ENCODE measurements around the gene TBCCD1.

TBCCD1 gene

GRCh38 chr3:186608624-186609215 lies 41.6 kb upstream of the TBCCD1 start:
- H3K27ac ChIP-seq (ENCODE audit: low read length, poor library complexity, severe bottlenecking): no peak overlapping the region
- no peak overlapping the region for H4K8ac ChIP-seq (ENCODE audit: low read length)
- WGBS: 76% methylated on average over 2 of the region's 2 CpGs
- H3K79me1 ChIP-seq (replicated peaks; ENCODE audit: low read length, poor library complexity, severe bottlenecking): no peaks in the 10 kb centered on the region
- peaks cover 24 to 37% of the 10 kb centered on the region in 2 experiments for H3K27me3 ChIP-seq (ENCODE audit: control insufficient read depth in 1 of 2, insufficient read depth in 1 of 2, low read length in 2 of 2)
- no peaks in the 10 kb centered on the region for H3K36me3 ChIP-seq (ENCODE audit: control insufficient read depth in 1 of 2, insufficient read depth in 2 of 2, low read depth in 1 of 2, low read length in 2 of 2)
- H3K4me3 ChIP-seq (ENCODE audit: insufficient read depth in 1 of 2, low read depth in 1 of 2, low read length in 2 of 2): no peak overlapping the region
- H3K14ac ChIP-seq (ENCODE audit: low read length in 2 of 2): no peak overlapping the region
- no peak overlapping the region for H2BK15ac ChIP-seq (ENCODE audit: low read depth, poor library complexity, severe bottlenecking)
- H2BK12ac ChIP-seq (ENCODE audit: low read length in 2 of 2): no peak overlapping the region
- no peak overlapping the region for H3K4ac ChIP-seq (ENCODE audit: low read depth in 1 of 2, low read length in 2 of 2)
- H3K9ac ChIP-seq (ENCODE audit: low read length): no peak overlapping the region
- DNase-seq: no peak
- no peak overlapping the region for H3K18ac ChIP-seq (ENCODE audit: low read depth in 1 of 2, low read length in 2 of 2)
- no peak overlapping the region for H2AFZ ChIP-seq (ENCODE audit: low read depth, low read length)
- no peak overlapping the region for H2AK5ac ChIP-seq (ENCODE audit: low read length, severe bottlenecking)
- no peak overlapping the region for H3K4me2 ChIP-seq (ENCODE audit: low read length, poor library complexity, severe bottlenecking)
- H3K23ac ChIP-seq (ENCODE audit: low read length in 2 of 2): no peak overlapping the region
- no peaks in the 10 kb centered on the region for H3K9me3 ChIP-seq (ENCODE audit: control insufficient read depth, low read length)
- H3K4me1 ChIP-seq (ENCODE audit: control insufficient read depth, insufficient read depth, low read depth, low read length): no peaks in the 10 kb centered on the region
- no peak overlapping the region for H2BK5ac ChIP-seq (ENCODE audit: low read depth, low read length, poor library complexity, severe bottlenecking)
- no peak overlapping the region for H2BK120ac ChIP-seq (ENCODE audit: low read depth, low read length)
- H4K91ac ChIP-seq (ENCODE audit: low read length): no peak overlapping the region

- no peak overlapping the region for H3K4ac ChIP-seq (ENCODE audit: low read depth in 1 of 2, low read length in 2 of 2)
- H3K4me2 ChIP-seq (ENCODE audit: low read length, poor library complexity, severe bottlenecking): no peak overlapping the region
- no peak overlapping the region for H2BK12ac ChIP-seq (ENCODE audit: low read length in 2 of 2)
- no peak overlapping the region for H2AFZ ChIP-seq (ENCODE audit: low read depth, low read length)
- H3K14ac ChIP-seq (ENCODE audit: low read length in 2 of 2): no peak overlapping the region
- no peak overlapping the region for H3K18ac ChIP-seq (ENCODE audit: low read depth in 1 of 2, low read length in 2 of 2)
- H2BK5ac ChIP-seq (ENCODE audit: low read depth, low read length, poor library complexity, severe bottlenecking): no peak overlapping the region
- H3K4me3 ChIP-seq (ENCODE audit: insufficient read depth in 1 of 2, low read depth in 1 of 2, low read length in 2 of 2): no peak overlapping the region
- H2AK5ac ChIP-seq (ENCODE audit: low read length, severe bottlenecking): no peak overlapping the region
- H3K79me1 ChIP-seq (replicated peaks; ENCODE audit: low read length, poor library complexity, severe bottlenecking): no peaks in the 10 kb centered on the region
- no peaks in the 10 kb centered on the region for H3K36me3 ChIP-seq (ENCODE audit: control insufficient read depth in 1 of 2, insufficient read depth in 2 of 2, low read depth in 1 of 2, low read length in 2 of 2)
- no peak overlapping the region for H4K91ac ChIP-seq (ENCODE audit: low read length)
- H3K27ac ChIP-seq (ENCODE audit: low read length, poor library complexity, severe bottlenecking): no peak overlapping the region
- no peak overlapping the region for H4K8ac ChIP-seq (ENCODE audit: low read length)
- no peak overlapping the region for H3K23ac ChIP-seq (ENCODE audit: low read length in 2 of 2)
- H2BK120ac ChIP-seq (ENCODE audit: low read depth, low read length): no peak overlapping the region
- peaks cover 5 to 31% of the 10 kb centered on the region in 2 experiments for H3K27me3 ChIP-seq (ENCODE audit: control insufficient read depth in 1 of 2, insufficient read depth in 1 of 2, low read length in 2 of 2)
- no peaks in the 10 kb centered on the region for H3K9me3 ChIP-seq (ENCODE audit: control insufficient read depth, low read length)
- H3K4me1 ChIP-seq (ENCODE audit: control insufficient read depth, insufficient read depth, low read depth, low read length): no peaks in the 10 kb centered on the region
- H3K9ac ChIP-seq (ENCODE audit: low read length): no peak overlapping the region
- 94% methylated on average over 4 of the region's 5 CpGs for WGBS
- DNase-seq: no peak
- H2BK15ac ChIP-seq (ENCODE audit: low read depth, poor library complexity, severe bottlenecking): no peak overlapping the region
Measured at GRCh38 chr3:186605561-186606545, 38.7 kb upstream of the TBCCD1 start.

GRCh38 chr3:186605078-186605477 lies 37.9 kb upstream of the TBCCD1 start:
- DNase-seq: no peak
- Histone ChIP-seq H4K91ac (ENCODE audit: low read length) (no peak overlapping the region), H3K4me1 (ENCODE audit: control insufficient read depth, insufficient read depth, low read depth, low read length) (no peaks in the 10 kb centered on the region), H2AFZ (ENCODE audit: low read depth, low read length) (no peak overlapping the region), H3K23ac (ENCODE audit: low read length in 2 of 2) (no peak overlapping the region), H3K14ac (ENCODE audit: low read length in 2 of 2) (no peak overlapping the region), H3K18ac (ENCODE audit: low read depth in 1 of 2, low read length in 2 of 2) (no peak overlapping the region), H3K79me1 (replicated peaks; ENCODE audit: low read length, poor library complexity, severe bottlenecking) (no peaks in the 10 kb centered on the region), H3K4me3 (ENCODE audit: insufficient read depth in 1 of 2, low read depth in 1 of 2, low read length in 2 of 2) (no peak overlapping the region), H2BK120ac (ENCODE audit: low read depth, low read length) (no peak overlapping the region), H3K4ac (ENCODE audit: low read depth in 1 of 2, low read length in 2 of 2) (no peak overlapping the region), H2AK5ac (ENCODE audit: low read length, severe bottlenecking) (no peak overlapping the region), H4K8ac (ENCODE audit: low read length) (no peak overlapping the region), H2BK5ac (ENCODE audit: low read depth, low read length, poor library complexity, severe bottlenecking) (no peak overlapping the region), H2BK12ac (ENCODE audit: low read length in 2 of 2) (no peak overlapping the region), H3K9ac (ENCODE audit: low read length) (no peak overlapping the region), H3K27ac (ENCODE audit: low read length, poor library complexity, severe bottlenecking) (no peak overlapping the region), H3K4me2 (ENCODE audit: low read length, poor library complexity, severe bottlenecking) (no peak overlapping the region), H3K27me3 (ENCODE audit: control insufficient read depth in 1 of 2, insufficient read depth in 1 of 2, low read length in 2 of 2) (peaks cover 5 to 31% of the 10 kb centered on the region in 2 experiments), H2BK15ac (ENCODE audit: low read depth, poor library complexity, severe bottlenecking) (no peak overlapping the region), H3K36me3 (ENCODE audit: control insufficient read depth in 1 of 2, insufficient read depth in 2 of 2, low read depth in 1 of 2, low read length in 2 of 2) (no peaks in the 10 kb centered on the region), H3K9me3 (ENCODE audit: control insufficient read depth, low read length) (no peaks in the 10 kb centered on the region)

- Histone ChIP-seq H3K23ac (ENCODE audit: low read length in 2 of 2) (no peak overlapping the region), H2BK12ac (ENCODE audit: low read length in 2 of 2) (no peak overlapping the region), H2BK5ac (ENCODE audit: low read depth, low read length, poor library complexity, severe bottlenecking) (no peak overlapping the region), H3K4ac (ENCODE audit: low read depth in 1 of 2, low read length in 2 of 2) (no peak overlapping the region), H3K27me3 (ENCODE audit: control insufficient read depth in 1 of 2, insufficient read depth in 1 of 2, low read length in 2 of 2) (peaks cover 5 to 31% of the 10 kb centered on the region in 2 experiments), H2BK120ac (ENCODE audit: low read depth, low read length) (no peak overlapping the region), H4K8ac (ENCODE audit: low read length) (no peak overlapping the region), H2AFZ (ENCODE audit: low read depth, low read length) (no peak overlapping the region), H3K18ac (ENCODE audit: low read depth in 1 of 2, low read length in 2 of 2) (no peak overlapping the region), H3K14ac (ENCODE audit: low read length in 2 of 2) (no peak overlapping the region), H3K79me1 (replicated peaks; ENCODE audit: low read length, poor library complexity, severe bottlenecking) (no peaks in the 10 kb centered on the region), H3K9ac (ENCODE audit: low read length) (no peak overlapping the region), H2BK15ac (ENCODE audit: low read depth, poor library complexity, severe bottlenecking) (no peak overlapping the region), H3K4me3 (ENCODE audit: insufficient read depth in 1 of 2, low read depth in 1 of 2, low read length in 2 of 2) (no peak overlapping the region), H3K9me3 (ENCODE audit: control insufficient read depth, low read length) (no peaks in the 10 kb centered on the region), H3K36me3 (ENCODE audit: control insufficient read depth in 1 of 2, insufficient read depth in 2 of 2, low read depth in 1 of 2, low read length in 2 of 2) (no peaks in the 10 kb centered on the region), H3K27ac (ENCODE audit: low read length, poor library complexity, severe bottlenecking) (no peak overlapping the region), H3K4me2 (ENCODE audit: low read length, poor library complexity, severe bottlenecking) (no peak overlapping the region), H3K4me1 (ENCODE audit: control insufficient read depth, insufficient read depth, low read depth, low read length) (peaks cover 8% of the 10 kb centered on the region), H4K91ac (ENCODE audit: low read length) (no peak overlapping the region), H2AK5ac (ENCODE audit: low read length, severe bottlenecking) (no peak overlapping the region)
- 98% methylated on average over 7 of the region's 7 CpGs for WGBS
- DNase-seq: no peak
Measured at GRCh38 chr3:186603159-186603558, 36.0 kb upstream of the TBCCD1 start.
